HG02571 (cell line): Measurements from ENCODE around the gene SLC25A5.
"Not testable (repeated sequence)": the region's sequence is repeated elsewhere in the genome, so short reads cannot be mapped to it uniquely, and the experiment has no call there.

ENCODE experiments used
- ATAC-seq: cut with Tn5 transposase; IDR thresholded peaks from one replicate; pipeline ENCODE4 v1.9.1; 2021; ENCODE audit warnings: mild to moderate bottlenecking, moderate library complexity; ENCODE audit not compliant: unreplicated experiment

SLC25A5 gene

GRCh38 chrX:119502727-119503483, 34.7 kb downstream of the SLC25A5 start:
- no peak for ATAC-seq

GRCh38 chrX:119503484-119503861, 35.2 kb downstream of the SLC25A5 start:
- no peak for ATAC-seq

- not testable (repeated sequence) for ATAC-seq
Observed at GRCh38 chrX:119505145-119505544, 36.9 kb downstream of the SLC25A5 start.

- no peak for ATAC-seq
Observed at GRCh38 chrX:119505945-119506344, 37.7 kb downstream of the SLC25A5 start.

- no peak for ATAC-seq
Observed at GRCh38 chrX:119507206-119507605, 39.0 kb downstream of the SLC25A5 start.

GRCh38 chrX:119512146-119512800, 44.0 kb downstream of the SLC25A5 start:
- no peak for ATAC-seq

- ATAC-seq, result peak; percentile 79
Observed at GRCh38 chrX:119516157-119516702, 48.0 kb downstream of the SLC25A5 start.

- no peak for ATAC-seq
Observed at GRCh38 chrX:119518371-119518770, 50.1 kb downstream of the SLC25A5 start.
